A673 (cell line): Measurements from ENCODE around the gene ARV1.

ENCODE experiments used
- EZH2 ChIP-seq: fragments of 200-600 bp; sonication (generic); IDR thresholded peaks from 2 replicates; pipeline ENCODE4 v1.6.1; 2017; ENCODE audit warnings: borderline replicate concordance, low read depth, mild to moderate bottlenecking, mixed read lengths, antibody characterized with exemption, low read length; ENCODE audit not compliant: poor library complexity, severe bottlenecking
- TF ChIP-seq, protein P1 (sequence below): fragments of 300-800, 200-600 bp; sonication (generic); conservative IDR thresholded peaks from 2 replicates; pipeline ENCODE4 v1.5.1; 2017; ENCODE audit warnings: low read depth, mild to moderate bottlenecking, antibody characterized with exemption, low read length, moderate library complexity, mixed read lengths

DNA sequence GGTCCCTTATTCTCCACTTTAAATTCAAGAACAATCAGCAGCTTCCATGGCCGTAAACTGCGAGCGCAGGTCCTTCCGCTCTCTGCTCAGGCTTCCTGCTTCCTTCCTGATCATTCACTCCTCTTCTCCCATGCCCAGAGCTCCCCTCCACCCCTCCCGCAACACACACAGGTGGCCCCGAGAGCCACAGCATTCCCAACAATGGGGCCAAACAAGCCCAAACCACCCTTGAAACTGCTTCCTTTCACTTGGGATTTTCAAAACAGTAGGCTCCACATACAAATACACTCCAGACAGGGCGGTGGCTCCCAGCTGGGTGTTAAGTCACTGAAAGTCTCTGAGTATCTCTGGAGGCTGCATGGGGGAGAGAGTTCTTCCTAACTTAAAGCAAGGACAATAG is 49.8 kb downstream of the ARV1 start:
- TF ChIP-seq, protein P1, sequence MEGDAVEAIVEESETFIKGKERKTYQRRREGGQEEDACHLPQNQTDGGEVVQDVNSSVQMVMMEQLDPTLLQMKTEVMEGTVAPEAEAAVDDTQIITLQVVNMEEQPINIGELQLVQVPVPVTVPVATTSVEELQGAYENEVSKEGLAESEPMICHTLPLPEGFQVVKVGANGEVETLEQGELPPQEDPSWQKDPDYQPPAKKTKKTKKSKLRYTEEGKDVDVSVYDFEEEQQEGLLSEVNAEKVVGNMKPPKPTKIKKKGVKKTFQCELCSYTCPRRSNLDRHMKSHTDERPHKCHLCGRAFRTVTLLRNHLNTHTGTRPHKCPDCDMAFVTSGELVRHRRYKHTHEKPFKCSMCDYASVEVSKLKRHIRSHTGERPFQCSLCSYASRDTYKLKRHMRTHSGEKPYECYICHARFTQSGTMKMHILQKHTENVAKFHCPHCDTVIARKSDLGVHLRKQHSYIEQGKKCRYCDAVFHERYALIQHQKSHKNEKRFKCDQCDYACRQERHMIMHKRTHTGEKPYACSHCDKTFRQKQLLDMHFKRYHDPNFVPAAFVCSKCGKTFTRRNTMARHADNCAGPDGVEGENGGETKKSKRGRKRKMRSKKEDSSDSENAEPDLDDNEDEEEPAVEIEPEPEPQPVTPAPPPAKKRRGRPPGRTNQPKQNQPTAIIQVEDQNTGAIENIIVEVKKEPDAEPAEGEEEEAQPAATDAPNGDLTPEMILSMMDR: no peak
- no peak for TF ChIP-seq EZH2
